GM21723 (cell line): ENCODE measurements around the gene SATB2.

ENCODE experiments used
- ATAC-seq: cut with Tn5 transposase; IDR thresholded peaks from one replicate; pipeline ENCODE4 v1.9.1; 2021; ENCODE audit warnings: mild to moderate bottlenecking, moderate library complexity; ENCODE audit not compliant: unreplicated experiment

SATB2 gene

DNA sequence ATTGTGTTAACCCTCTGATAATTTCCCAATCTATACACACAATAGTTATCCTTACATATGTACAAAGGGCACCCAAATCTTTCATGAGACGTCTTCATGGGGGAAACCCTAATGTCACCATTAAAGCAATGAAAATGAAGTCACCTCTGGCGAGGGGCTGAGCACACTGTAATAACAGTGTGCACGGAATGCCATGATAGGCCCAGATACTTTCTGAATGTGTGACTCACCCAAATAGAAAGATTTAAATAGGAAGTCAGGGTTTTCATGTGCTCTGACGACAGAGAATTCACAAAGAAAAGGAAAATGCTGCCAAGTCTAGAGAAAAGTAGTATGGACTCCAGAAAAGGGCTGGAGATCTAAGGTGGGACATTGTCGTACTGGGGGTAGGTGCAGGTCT lies 128.3 kb downstream of the SATB2 start:
- no peak for ATAC-seq

DNA sequence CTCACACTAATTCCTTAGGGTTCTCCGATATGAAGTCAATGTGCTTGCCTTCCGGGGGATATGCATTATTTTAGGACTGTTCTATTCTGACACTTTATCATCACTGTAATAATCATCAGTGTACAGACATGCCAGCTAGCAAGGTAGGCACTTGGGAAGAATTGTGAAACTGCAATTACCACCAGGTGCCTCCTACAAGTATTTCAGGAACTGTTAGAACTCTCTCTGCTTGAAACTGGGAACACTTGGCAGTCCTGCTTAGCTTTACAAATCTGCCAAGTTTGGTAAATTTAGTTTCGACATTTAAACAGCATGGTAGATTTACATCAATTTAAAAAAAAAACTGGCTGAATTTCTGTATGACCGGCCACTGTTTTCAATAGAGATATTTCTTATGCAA lies 128.7 kb downstream of the SATB2 start:
- ATAC-seq = no peak

DNA sequence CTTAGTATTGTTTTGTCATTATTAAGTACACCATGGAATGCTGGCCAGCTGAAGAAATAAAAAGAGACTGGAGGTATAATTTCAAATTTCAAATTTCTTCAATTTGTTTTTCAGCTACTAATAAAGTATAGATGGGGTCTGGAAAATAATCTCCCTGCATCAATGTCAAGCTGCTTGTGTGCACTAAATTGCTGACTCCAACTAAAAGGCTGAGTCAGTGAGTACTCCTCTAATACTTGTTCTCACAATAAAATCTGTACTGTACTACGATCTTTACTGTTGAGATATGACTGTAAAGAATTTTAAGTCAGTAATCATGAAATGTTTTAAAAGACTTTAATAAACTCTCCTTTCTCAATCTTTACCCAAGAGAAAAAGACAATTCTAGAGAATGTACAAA lies 131.9 kb downstream of the SATB2 start:
- ATAC-seq = no peak

DNA sequence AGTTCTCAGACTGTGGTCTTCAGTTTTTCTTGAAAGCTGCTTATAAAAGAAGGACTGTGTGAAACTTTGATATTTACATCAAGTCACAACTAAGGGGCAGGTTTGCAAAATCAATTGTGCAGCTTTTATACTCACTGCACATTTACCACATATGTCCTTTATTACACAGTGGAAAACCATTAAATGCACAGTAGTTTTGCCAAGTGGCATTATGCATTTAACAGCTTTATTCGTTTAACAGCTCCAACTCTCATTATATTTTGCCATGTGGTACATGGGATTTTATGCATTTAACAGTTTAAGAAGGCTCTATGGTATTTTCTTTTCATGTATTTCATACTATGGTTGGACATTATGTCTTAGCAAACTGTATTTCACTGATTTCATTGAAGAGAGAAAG lies 135.6 kb downstream of the SATB2 start:
- no peak for ATAC-seq

DNA sequence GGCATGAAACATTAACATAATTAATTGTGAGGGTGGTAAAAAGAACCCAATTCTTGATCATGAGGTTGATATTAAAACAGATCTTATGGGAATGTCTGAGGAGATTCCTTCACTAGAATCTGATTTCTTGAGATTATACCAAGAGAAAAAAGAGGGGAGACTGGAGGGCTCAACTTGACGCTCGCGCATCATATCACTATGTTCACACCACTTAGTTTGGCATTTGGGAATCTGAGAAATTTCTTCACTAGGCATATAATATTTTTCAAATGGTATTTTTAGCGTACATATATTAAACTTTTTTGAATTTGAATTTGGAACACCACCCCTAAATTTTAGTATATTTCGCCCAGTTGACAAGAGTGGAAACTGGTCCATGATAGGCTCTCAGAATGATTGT lies 140.1 kb downstream of the SATB2 start:
- ATAC-seq = no peak

DNA sequence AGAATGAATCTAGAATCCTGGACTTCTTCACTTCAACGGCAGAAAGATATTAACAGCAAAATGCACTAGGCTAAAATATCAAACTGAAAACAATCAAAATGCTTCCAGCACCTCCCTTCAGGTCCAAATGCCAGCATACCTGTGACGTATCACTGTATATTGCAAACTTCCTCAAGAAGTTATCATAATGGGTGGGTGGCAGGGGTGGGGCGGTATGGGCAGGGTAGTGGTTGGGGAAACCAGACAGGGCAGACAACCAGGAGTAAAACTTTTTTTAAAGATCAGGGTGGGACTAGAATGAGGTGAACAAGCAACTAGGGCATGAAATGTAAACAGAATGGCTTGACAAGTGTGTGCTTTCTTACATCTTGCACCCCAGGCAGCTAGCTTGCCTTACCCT lies 140.9 kb downstream of the SATB2 start:
- ATAC-seq = no peak

DNA sequence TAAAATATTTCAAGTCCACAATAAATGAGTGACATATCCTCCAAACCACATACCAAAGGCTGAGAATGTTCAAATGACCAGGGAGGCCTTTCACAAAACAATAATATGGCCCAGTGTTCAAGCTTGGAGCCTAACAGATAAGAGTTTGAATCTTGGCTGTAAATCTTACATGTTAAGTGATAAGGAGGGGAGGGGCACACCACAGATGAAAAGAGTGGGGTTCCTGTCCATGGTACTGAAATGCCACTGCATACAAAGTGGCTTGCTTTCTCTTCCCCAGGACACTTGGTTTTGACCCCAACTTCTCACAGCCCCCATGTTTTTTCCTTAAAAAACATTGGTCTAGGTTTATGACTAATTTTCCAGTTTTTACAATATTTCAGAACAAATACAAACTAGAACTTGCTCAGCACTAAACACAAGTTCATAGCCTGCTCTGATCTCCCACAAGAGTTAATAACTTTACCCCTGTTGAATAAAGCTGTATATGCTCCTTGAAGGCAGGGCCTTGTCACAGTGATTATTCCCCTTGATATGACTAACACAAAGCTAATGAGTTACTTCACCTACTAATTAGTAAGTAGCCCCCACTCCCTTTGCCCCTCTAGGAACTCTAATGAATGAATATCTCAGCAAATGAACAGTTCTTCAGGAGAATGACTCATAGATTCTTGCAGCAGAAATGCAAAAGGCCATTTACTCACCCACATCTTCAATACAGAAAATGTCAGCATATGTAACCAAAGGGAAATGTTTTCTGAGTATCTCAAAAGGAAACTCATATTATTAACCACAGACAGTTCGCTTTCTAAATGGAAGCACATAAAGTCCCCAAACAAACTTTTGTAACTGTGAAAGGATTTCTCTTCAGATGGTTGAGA lies 142.2 kb downstream of the SATB2 start:
- ATAC-seq = no peak

DNA sequence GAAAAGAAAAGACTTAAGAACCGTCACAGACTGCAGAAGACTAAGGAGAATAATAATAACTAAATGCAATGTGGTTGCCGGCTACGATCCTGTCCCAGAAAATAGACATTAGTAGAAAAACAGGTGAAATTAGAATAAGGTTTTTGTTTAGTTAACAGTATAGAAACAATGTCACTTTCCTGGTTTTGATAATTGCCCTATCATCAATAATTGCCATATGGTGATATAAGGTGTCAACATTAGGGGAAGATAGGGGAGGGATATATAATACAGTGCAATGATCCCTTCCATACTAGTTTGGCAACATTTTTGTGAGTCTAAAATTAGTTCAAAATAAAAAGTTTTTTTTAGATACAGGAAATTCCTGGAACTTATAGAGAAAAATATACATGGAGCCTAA lies 144.8 kb downstream of the SATB2 start:
- no peak for ATAC-seq

DNA sequence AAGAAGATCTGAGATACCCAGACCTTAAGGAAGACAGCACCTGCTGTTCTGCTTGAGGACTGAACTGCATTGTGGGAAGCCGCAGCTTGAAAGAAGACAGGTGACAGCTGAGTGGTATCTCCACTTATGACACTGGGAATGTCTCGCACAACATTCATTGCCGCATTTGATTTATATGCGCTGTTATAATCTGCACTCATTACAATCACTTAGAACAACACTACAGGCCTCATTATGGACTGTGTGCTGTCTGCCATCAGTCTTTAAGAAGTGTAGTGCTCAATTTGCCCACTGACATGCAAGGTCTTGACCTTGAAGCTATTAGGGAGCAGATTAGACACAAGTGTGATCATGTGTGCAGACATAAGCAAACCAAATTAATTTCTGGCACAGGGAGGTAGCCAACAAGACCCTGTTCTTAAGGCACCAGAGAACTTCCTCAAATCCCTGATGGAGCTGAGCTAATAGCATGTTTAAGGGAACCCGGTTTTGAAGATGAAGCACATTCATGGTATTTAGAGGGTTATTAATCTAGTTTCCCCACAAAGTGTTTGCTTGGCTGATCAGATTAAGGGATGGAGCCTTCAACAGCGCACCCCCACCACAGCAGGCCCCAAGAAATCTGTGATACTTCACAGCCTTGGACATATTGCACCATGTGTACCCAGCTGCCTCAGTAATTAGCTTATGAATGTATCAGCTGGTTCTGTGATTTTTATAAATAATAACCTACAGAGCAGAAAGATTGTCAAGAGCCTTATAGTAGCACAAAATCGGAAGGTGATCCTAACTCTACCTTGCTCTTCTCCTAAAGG lies 146.8 kb downstream of the SATB2 start:
- no peak for ATAC-seq

DNA sequence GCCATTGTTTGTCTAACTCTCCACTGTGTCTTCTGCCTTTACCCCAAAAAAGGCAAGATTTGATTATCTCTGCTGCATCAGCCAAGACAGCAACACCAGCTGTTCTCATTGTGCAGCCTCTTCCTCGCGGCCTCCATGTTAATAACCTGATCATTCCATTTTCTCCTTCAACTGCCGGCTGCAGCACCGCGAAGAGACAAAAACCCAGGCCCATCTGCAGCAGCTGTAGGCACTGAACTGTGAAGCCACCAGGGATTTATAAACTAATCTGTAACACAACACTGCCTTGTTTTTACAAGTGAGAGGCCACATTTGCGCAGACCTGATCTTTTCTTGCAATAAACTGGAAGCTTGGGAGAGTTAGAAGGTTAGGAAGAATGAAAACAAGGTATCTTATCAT lies 147.8 kb downstream of the SATB2 start:
- ATAC-seq = no peak

DNA sequence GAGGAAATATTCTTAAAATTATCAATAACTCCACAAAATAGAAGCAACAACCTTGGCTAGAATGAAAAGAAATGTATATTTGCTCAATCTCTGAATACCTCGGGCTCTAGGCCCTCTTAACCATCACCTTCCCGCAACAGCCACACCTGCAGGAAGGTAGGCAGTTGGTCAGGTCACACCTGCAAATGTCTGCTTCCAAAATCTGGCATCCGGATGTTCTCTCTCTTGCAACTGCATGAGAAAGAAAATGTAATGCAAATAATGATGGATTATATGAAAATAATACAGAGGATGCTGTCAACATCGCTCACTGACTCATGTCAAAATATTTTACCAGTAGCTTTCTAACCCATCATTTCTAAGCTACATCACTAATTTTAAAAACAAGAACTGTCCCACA lies 148.3 kb downstream of the SATB2 start:
- ATAC-seq = no peak

DNA sequence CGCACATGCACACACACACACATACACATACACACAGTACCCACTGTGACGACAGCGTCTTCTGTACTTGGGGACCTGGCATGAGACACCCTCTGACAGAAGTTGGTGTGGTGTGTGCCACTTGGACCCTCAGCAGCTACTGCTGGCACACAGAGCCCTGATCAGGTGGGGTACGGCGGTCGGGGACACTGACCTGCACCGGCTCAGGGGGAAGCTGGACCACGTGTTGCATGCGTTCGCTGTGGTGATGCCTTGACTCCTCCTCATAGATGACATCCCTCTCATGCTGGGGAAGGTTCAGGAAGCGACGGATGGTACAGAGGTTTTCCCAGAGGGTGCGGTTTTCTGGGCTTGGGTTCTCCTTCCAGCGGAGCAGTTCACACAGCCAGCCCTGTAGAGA lies 149.2 kb downstream of the SATB2 start:
- ATAC-seq = no peak

DNA sequence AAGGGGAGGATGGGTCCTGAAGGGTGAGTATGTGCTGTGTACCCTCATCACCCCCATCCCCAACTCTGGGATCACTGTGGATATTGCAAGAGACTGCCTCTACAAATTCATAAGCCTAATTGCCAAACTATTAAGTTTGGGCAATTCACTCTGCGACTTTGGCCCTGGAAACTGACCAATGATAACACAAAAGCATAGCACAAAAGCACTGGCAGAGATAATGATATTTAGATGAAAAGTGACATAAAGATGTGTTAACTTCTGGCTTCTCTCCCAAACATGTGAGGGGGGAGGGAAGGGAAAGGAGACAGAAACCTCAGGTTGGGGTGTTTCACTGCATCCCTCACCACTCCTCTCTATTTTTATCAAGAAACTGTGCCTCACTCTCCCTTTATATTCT lies 150.3 kb downstream of the SATB2 start:
- no peak for ATAC-seq

DNA sequence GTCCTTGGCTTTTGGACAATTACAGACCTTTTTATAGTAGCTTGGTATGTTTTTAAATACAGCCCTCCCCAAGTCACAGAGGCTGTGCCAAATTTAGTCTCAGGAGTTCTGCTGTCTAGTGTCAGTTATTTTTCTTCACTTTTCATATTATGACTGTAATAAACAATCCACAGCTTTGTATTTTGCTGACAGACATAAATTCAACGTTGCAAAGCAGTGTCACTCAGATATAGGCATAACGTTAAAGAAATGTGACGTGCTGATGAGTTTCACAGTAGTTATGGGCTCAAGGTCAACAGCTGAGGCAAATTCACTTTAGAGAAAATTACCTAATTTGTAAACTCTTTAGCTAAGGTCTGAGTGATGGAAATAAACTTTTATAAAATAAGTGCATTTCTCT lies 151.6 kb downstream of the SATB2 start:
- no peak for ATAC-seq

DNA sequence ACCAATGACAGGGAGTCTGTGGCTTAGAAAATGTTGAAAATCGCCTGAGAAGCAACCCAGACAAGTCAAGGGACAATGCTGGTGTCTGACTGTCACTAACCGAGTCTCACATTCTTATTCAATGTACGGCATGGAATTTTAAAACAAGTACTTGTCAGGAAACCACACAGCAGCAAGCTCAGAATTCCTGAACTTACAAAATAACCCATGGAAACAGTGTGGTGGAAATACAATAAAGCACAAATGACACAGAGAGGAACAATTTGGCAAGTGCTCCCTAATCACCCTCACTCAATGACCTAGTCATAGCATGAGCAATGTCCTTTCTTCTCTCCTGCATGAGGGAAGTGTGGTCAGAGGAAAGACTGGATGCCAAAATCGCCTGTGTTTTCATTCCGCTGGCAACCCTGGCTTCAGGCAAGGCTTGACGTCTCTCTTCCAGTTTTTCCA lies 154.0 kb downstream of the SATB2 start:
- no peak for ATAC-seq

DNA sequence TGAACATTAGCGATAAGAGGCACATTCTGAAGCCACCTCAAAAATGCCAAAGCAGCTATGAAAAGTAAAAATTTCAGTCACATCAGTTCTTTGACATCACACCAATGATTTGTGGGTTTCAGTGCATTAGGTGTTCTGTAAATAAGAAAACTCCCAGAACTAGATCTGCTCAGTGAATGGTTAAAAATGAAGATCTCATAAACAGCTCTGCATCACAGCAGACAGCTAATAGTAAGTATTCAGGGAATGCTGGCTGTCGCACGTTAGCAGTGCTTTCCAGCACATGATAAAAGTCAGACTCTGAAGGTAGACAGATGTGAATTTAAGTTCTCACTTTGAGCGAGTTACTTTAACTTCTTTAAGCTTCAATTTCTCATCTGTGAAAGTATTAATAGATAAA lies 154.9 kb downstream of the SATB2 start:
- ATAC-seq = no peak

DNA sequence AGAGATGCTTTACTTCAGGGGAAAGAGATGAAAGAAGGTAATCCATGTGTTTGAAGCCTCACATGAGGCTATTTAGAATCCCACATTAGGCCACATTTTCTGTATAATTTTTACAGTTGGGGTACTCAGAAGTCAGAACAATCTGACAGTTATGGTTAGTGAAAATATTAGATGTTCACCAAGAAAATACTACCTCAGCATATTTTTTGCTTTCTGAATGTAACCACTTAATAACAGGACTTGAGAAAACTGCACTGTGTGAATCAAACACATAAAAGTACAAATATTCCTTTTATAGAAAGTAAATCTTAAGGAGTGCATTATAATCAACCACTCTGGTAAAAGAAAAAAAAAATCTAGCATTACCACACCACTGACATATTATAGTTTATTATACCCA lies 169.3 kb downstream of the SATB2 start:
- no peak for ATAC-seq

DNA sequence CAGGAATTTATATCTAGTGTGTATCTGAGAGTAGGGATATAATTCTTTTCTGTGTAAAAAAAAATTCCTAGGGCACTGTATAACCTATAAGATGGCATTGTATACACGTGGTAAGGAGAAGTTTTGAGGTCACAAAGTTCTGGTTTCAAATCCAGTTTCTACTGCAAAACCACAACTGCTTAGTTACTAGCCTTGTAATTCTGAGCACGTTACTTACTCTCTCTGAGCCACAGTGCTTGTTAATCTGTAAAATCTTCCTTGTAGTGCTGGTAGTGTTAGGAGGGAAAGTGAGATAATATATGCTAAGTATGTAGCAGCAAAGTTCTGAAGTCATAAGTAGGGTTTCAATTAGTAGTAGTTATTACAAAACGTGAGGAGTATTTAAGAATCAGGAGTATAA lies 175.4 kb downstream of the SATB2 start:
- no peak for ATAC-seq

DNA sequence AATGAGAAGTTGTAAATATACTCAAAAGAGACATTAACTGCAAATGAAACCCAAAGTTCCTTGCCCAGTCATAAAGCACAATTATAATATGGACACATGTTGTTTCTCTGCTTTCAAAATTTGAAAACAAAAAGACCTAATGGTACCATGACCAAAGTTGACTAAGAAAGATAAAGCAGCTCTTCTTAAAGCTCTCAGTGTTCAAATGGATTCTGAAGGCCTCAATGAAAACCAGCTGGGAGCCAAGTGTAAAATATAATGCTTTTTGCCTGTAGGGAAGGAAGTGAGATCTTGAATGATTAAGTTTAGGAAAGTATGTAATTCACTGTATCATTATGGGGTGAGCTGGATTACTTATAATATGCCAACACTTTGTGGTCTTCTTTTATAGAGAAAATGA lies 178.6 kb downstream of the SATB2 start:
- ATAC-seq = no peak

DNA sequence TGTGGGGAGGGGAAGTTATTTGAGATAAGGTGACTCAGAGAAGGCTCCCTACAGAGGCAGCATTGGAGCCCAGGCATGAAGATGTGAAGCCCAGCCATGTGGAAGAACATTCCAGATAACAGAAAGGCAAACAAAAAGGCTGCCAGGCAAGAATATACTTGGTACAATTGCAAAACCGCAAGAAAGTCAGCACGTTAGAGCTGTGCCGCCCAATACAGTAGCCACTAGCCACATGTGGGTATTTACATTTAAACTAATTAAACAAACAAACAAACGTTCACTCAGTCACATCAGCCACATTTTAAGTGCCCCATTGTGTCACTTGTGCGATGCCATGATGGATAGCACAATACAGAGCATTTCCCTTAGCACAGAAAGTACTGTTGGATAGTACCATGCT lies 179.6 kb downstream of the SATB2 start:
- ATAC-seq = no peak

DNA sequence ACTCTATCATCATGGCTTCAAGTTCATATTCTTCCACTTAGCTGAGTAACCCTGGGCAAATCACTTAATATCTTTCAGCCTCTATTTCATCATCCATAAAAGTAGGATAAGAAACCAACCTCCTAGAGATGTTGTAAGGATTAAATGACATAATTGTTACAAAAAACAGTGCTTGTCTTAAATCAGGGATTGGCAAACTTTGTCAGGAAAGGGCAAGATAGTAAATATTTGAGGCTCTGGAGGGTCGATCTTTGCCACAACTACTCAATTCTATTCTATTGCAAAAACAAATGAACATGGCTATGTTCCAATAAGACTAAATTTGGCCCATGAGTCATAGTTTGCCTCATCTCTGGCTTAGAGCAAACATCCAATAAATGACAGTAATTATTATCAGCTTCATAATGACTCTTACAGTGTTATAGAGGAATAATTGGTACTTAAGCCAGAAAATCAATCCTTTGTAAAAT lies 184.7 kb downstream of the SATB2 start:
- ATAC-seq = no peak

DNA sequence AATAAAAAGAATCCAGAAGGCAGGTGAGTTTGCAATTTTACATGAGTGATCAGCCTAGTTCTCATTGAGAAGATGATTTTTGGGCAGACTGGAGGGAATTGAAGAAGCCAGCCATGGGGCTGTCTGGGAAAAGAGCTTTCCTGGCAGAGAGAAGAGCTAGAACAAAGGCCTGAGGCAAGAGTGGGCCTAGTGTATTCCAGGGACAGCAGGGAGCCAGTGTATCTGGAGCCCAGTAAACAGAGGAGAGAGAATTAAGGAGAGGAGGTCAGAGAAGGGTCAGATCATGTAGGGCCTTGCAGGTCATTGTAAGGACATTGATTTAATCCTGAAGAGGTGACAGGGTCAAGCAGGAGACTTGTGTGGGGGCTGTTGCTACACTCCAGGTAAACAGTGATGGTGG lies 195.8 kb downstream of the SATB2 start:
- ATAC-seq = no peak
